Measurements from ENCODE around the gene PLEKHD1. TPM values are rescaled to one million over a fixed set of nuclear protein-coding genes. Genes with fewer than 3 reads are reported as not detected.
A peak's percentile ranks its signal among the peaks of the same experiment; 100 is the strongest.

PLEKHD1 gene
- total RNA-seq, 1 donor from 2014 or later: under 0.01 TPM

DNA sequence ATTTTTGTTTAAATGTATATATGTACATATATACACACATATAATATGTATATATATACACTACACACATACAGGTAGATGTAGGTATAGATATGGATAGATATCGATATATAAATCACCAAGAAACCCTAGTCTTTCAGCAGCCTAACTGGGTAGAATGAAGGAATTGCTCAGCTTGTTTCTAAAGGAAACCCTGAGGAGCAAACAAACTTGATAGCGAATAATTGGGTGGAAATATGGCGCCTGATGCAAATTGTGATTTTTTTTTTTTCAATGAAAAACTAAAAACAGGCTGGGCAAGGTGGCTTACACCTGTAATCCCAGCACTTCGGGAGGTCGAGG lies 90.4 kb downstream of the PLEKHD1 start:
- TF ChIP-seq, protein P1, sequence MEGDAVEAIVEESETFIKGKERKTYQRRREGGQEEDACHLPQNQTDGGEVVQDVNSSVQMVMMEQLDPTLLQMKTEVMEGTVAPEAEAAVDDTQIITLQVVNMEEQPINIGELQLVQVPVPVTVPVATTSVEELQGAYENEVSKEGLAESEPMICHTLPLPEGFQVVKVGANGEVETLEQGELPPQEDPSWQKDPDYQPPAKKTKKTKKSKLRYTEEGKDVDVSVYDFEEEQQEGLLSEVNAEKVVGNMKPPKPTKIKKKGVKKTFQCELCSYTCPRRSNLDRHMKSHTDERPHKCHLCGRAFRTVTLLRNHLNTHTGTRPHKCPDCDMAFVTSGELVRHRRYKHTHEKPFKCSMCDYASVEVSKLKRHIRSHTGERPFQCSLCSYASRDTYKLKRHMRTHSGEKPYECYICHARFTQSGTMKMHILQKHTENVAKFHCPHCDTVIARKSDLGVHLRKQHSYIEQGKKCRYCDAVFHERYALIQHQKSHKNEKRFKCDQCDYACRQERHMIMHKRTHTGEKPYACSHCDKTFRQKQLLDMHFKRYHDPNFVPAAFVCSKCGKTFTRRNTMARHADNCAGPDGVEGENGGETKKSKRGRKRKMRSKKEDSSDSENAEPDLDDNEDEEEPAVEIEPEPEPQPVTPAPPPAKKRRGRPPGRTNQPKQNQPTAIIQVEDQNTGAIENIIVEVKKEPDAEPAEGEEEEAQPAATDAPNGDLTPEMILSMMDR (conservative IDR thresholded peaks at IDR 0.05; ENCODE audit: low read depth, low read length): no peak
- H3K4me3 ChIP-seq (ENCODE audit: low read depth, low read length): no peak overlapping the region
- DNase-seq (ENCODE audit: low read depth): no peak

DNA sequence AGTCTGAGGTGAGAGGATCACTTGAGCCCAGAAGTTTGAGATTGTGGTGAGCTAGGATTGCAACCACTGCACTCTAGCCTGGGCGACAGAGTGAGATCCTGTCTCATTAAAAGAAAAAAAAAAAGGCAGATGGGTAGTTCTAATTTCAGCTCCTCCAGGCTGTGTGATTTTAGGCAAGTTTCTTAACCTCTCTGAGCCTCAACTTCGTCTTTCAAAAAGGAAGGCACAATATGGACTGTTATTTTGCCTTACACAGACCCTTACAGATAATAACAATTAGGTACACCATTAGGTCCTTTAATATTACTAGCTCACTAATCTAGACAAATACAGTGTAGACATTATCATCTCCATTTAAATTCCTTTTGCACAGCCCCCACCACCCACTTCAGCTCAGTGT lies 94.9 kb downstream of the PLEKHD1 start:
- TF ChIP-seq, protein P1 (conservative IDR thresholded peaks at IDR 0.05; ENCODE audit: low read depth, low read length): no peak
- H3K4me3 ChIP-seq (ENCODE audit: low read depth, low read length): no peak overlapping the region
- DNase-seq (ENCODE audit: low read depth): no peak

DNA sequence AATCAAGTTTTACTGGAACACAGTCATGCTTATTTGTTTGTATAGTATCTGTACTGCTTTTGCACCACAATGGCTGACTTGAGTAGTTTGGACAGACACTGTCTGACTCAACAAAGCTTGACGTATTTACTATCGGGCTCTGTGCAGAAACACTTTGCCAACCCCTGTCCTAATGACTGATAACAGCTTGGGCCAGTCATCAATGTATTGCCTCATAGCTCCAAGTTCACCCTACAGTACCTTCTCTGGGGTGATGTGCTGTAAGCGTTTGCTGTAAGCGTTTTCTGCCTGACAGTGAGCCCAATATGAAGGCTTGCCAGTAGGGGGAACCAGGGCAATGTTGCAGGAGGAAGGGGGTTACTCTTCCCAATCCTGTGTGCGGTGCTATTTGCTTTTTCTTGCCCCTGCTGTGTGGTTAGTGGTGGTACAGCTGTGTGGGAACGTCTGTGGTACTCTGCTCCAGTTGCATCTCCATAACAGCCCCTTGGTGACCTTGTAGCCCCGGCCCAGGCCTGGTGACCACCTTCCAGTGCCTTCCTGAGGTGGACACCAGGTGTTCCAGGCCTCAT lies 95.6 kb downstream of the PLEKHD1 start:
- TF ChIP-seq, protein P1 (conservative IDR thresholded peaks at IDR 0.05; ENCODE audit: low read depth, low read length): peak; percentile 62
- no peak overlapping the region for H3K4me3 ChIP-seq (ENCODE audit: low read depth, low read length)
- DNase-seq (ENCODE audit: low read depth): peak; percentile 22

Other genes starting within 250 kb of the PLEKHD1 start
- gene GALNT16, start 224.6 kb upstream of the PLEKHD1 start, total RNA-seq: 0.14 and 0.35 TPM in 2 replicates
- gene ERH, start 86.4 kb upstream of the PLEKHD1 start, total RNA-seq: 163 and 166 TPM in 2 replicates
- 40.8 and 57.5 TPM in 2 replicates for gene SLC39A9, start 86.0 kb upstream of the PLEKHD1 start, total RNA-seq
- not detected in 2 replicates for gene CCDC177, start 90.1 kb downstream of the PLEKHD1 start, total RNA-seq
- gene SUSD6, start 126.9 kb downstream of the PLEKHD1 start, total RNA-seq: 6.2 and 7.5 TPM in 2 replicates

Measured in epithelial cell of proximal tubule (primary cell).